NCI-H1105 (cell line): ENCODE measurements around the gene COG1.

Experiments
- DNase-seq: peaks from one replicate; lab custom pipeline; 2025; lab: John Stamatoyannopoulos, UW

The COG1 gene

GRCh38 chr17:73200476-73200875, 7.6 kb downstream of the COG1 start:
- DNase-seq, result no peak

- no peak for DNase-seq
Measured at GRCh38 chr17:73201215-73202069, 8.6 kb downstream of the COG1 start.

- no peak for DNase-seq
Measured at GRCh38 chr17:73203135-73203787, 10.4 kb downstream of the COG1 start.

- DNase-seq, result no peak
Measured at GRCh38 chr17:73203788-73204479, 11.1 kb downstream of the COG1 start.

- DNase-seq, result no peak
Measured at GRCh38 chr17:73205459-73205961, 12.7 kb downstream of the COG1 start.

GRCh38 chr17:73208139-73208827, 15.4 kb downstream of the COG1 start:
- no peak for DNase-seq

GRCh38 chr17:73209436-73209835, 16.6 kb downstream of the COG1 start:
- no peak for DNase-seq

- DNase-seq, result no peak
Measured at GRCh38 chr17:73210002-73210678, 17.3 kb downstream of the COG1 start.

- no peak for DNase-seq
Measured at GRCh38 chr17:73211745-73212144, 18.9 kb downstream of the COG1 start.

GRCh38 chr17:73214008-73214407, 21.2 kb downstream of the COG1 start:
- DNase-seq, result no peak

GRCh38 chr17:73214851-73215250, 22.0 kb downstream of the COG1 start:
- no peak for DNase-seq

- DNase-seq, result no peak
Measured at GRCh38 chr17:73215447-73215846, 22.6 kb downstream of the COG1 start.

- no peak for DNase-seq
Measured at GRCh38 chr17:73223626-73224230, 30.9 kb downstream of the COG1 start.

- DNase-seq, result no peak
Measured at GRCh38 chr17:73224237-73224636, 31.4 kb downstream of the COG1 start.

- DNase-seq, result no peak
Measured at GRCh38 chr17:73224663-73225305, 31.9 kb downstream of the COG1 start.

GRCh38 chr17:73226556-73227172, 33.8 kb downstream of the COG1 start:
- DNase-seq, result no peak

- DNase-seq, result no peak
Measured at GRCh38 chr17:73227379-73227778, 34.5 kb downstream of the COG1 start.

- no peak for DNase-seq
Measured at GRCh38 chr17:73227944-73228343, 35.1 kb downstream of the COG1 start.

GRCh38 chr17:73228748-73229236, 35.9 kb downstream of the COG1 start:
- DNase-seq, result no peak

- DNase-seq, result no peak
Measured at GRCh38 chr17:73230088-73230487, 37.2 kb downstream of the COG1 start.
